Upper lobe of left lung (tissue), 4 donors: Measurements from ENCODE around the gene KRTAP29-1.

Experiments
- CTCF ChIP-seq, 6 experiments: fragments of 450-650 bp in 4 of 6; fragments of 200-600 bp in 2 of 6; sonication (generic) in 2 of 6; IDR thresholded peaks; one replicate each; pipeline ENCODE4 v1.5.1; 2016 to 2019; ENCODE audit warnings: antibody characterized with exemption in 6 of 6
- EP300 ChIP-seq, 4 donors: sonication (generic); formaldehyde crosslinking; IDR thresholded peaks; one replicate each; pipeline ENCODE4 v1.5.1; 2017; ENCODE audit warnings: antibody characterized with exemption in 4 of 4, control low read depth in 2 of 4
- POLR2A ChIP-seq, 4 donors: fragments of 450-650 bp; IDR thresholded peaks; one replicate each; pipeline ENCODE4 v1.5.1; 2016 to 2017; ENCODE audit warnings: antibody characterized with exemption in 4 of 4, mild to moderate bottlenecking in 2 of 4

GRCh38 chr17:41278176-41278955 is 24.3 kb downstream of the KRTAP29-1 start:
- TF ChIP-seq CTCF (IDR thresholded peaks at IDR 0.05) (no peak), POLR2A (IDR thresholded peaks at IDR 0.05) (no peak), EP300 (IDR thresholded peaks at IDR 0.05) (no peak)
